Peyer's patch (tissue), 4 donors: Measurements from ENCODE around the gene SEPHS2. TPM values are rescaled to one million over a fixed set of nuclear protein-coding genes. Genes with fewer than 3 reads are reported as not detected.
"Not testable (repeated sequence)": the region's sequence is repeated elsewhere in the genome, so short reads cannot be mapped to it uniquely, and the experiment has no call there.

Source experiments
- DNase-seq, 3 donors: peaks; one replicate each; pipeline ENCODE4 v3.0.0-alpha.2; 2017 to 2019
- H3K27ac ChIP-seq, 4 donors: fragments of 200-600 bp; sonication (generic); one replicate each; pipeline ENCODE4 v1.5.1; 2016 to 2019
- H3K27me3 ChIP-seq, 2 donors: fragments of 200-600 bp; sonication (generic); one replicate each; pipeline ENCODE4 v1.5.1; 2019
- H3K36me3 ChIP-seq, 3 donors: fragments of 200-600 bp; sonication (generic); one replicate each; pipeline ENCODE4 v1.5.1; 2016 to 2019
- H3K4me1 ChIP-seq, 4 donors: fragments of 200-600 bp; sonication (generic); one replicate each; pipeline ENCODE4 v1.5.1; 2016 to 2019
- H3K4me3 ChIP-seq, 4 donors: fragments of 200-600 bp; sonication (generic); 1 replicate in 3 of 4; 2 replicates in 1 of 4; pipeline ENCODE4 v1.5.1; 2016 to 2019; ENCODE audit warnings: mild to moderate bottlenecking in 1 of 4
- H3K9me3 ChIP-seq, 4 donors: fragments of 200-600 bp; sonication (generic); one replicate each; pipeline ENCODE4 v1.5.1; 2016 to 2019; ENCODE audit warnings: mild to moderate bottlenecking in 1 of 4
- CTCF ChIP-seq, 6 experiments: fragments of 450-650 bp in 4 of 6; fragments of 200-600 bp in 2 of 6; sonication (generic) in 1 of 6; IDR thresholded peaks; one replicate each; pipeline ENCODE4 v1.5.1; 2017 to 2019; ENCODE audit warnings: antibody characterized with exemption in 6 of 6, mild to moderate bottlenecking in 3 of 6, moderate library complexity in 1 of 6
- POLR2A ChIP-seq, 2 donors: fragments of 450-650 bp; IDR thresholded peaks; one replicate each; pipeline ENCODE4 v1.5.1; 2017; ENCODE audit warnings: antibody characterized with exemption in 2 of 2, mild to moderate bottlenecking in 2 of 2, moderate library complexity in 2 of 2
- total RNA-seq, 4 donors: library from RNA; depleted of rRNA; stranded (reverse); fragments of >200 nt; gene quantifications; one replicate each; pipeline ENCODE4 v1.1.0, GENCODE V29; 2016

Gene SEPHS2
- total RNA-seq, 4 donors from 2014 or later: 47.9 to 130 (median 106) TPM

GRCh38 chr16:30459456-30459855, 13.8 kb upstream of the SEPHS2 start:
- no peak for DNase-seq
- Histone ChIP-seq H3K4me3 (no peak overlapping the region), H3K27ac (peak overlapping the region in 3 of 4 donors; percentile 13 to 82 (median 44)), H3K36me3 (no peaks in the 10 kb centered on the region), H3K27me3 (no peaks in the 10 kb centered on the region), H3K4me1 (peaks cover 0 to 14% (median 11%) of the 10 kb centered on the region in 4 donors), H3K9me3 (no peaks in the 10 kb centered on the region)
- no peak for TF ChIP-seq CTCF (IDR thresholded peaks at IDR 0.05)
- no peak for TF ChIP-seq POLR2A (IDR thresholded peaks at IDR 0.05)

GRCh38 chr16:30458561-30459394, 13.1 kb upstream of the SEPHS2 start:
- H3K27me3 ChIP-seq: no peaks in the 10 kb centered on the region
- no peaks in the 10 kb centered on the region for H3K36me3 ChIP-seq
- peaks cover 0 to 14% (median 11%) of the 10 kb centered on the region in 4 donors for H3K4me1 ChIP-seq
- H3K27ac ChIP-seq: peak overlapping the region; percentile 13 to 82 (median 33)
- DNase-seq: peak; percentile 56 to 90 (median 89)
- H3K4me3 ChIP-seq: no peak overlapping the region
- no peak for TF ChIP-seq CTCF (IDR thresholded peaks at IDR 0.05)
- TF ChIP-seq POLR2A (IDR thresholded peaks at IDR 0.05): no peak
- H3K9me3 ChIP-seq: no peaks in the 10 kb centered on the region

GRCh38 chr16:30457743-30458560, 12.3 kb upstream of the SEPHS2 start:
- TF ChIP-seq POLR2A (IDR thresholded peaks at IDR 0.05): no peak
- no peak for TF ChIP-seq CTCF (IDR thresholded peaks at IDR 0.05)
- no peak overlapping the region for H3K4me3 ChIP-seq
- no peaks in the 10 kb centered on the region for H3K27me3 ChIP-seq
- no peaks in the 10 kb centered on the region for H3K9me3 ChIP-seq
- H3K4me1 ChIP-seq: peaks cover 0 to 14% (median 11%) of the 10 kb centered on the region in 4 donors
- H3K27ac ChIP-seq: peak overlapping the region in 2 of 4 donors; percentile 44 to 82
- H3K36me3 ChIP-seq: no peaks in the 10 kb centered on the region
- DNase-seq: no peak

DNA sequence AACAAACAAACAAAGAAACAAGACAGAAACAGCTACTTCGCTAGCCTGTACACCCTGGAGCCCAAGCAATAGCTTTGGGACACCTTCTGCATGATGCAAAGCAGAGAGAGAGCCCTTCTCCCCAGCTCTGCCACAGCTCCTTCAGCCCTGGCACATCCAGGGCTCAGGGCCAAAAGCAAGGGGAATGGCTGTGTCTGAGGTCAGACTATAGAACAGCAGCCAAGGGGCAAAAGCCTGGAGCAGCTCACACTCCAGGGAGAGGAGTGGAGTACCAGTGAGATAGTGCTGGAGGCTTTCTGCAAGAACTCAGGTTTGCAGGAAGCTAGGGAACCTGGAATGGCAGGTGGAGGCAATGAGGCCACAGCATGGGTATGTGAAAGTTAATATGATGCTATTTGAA, 11.6 kb upstream of the SEPHS2 start:
- H3K27ac ChIP-seq: no peak overlapping the region
- TF ChIP-seq POLR2A (IDR thresholded peaks at IDR 0.05): no peak
- no peak for TF ChIP-seq CTCF (IDR thresholded peaks at IDR 0.05)
- peaks cover 5 to 14% (median 11%) of the 10 kb centered on the region in 4 donors for H3K4me1 ChIP-seq
- no peak overlapping the region for H3K4me3 ChIP-seq
- DNase-seq: no peak
- H3K9me3 ChIP-seq: no peaks in the 10 kb centered on the region
- no peaks in the 10 kb centered on the region for H3K36me3 ChIP-seq
- no peaks in the 10 kb centered on the region for H3K27me3 ChIP-seq

GRCh38 chr16:30456302-30456701, 10.6 kb upstream of the SEPHS2 start:
- DNase-seq: no peak

GRCh38 chr16:30452709-30453580, 7.3 kb upstream of the SEPHS2 start:
- H3K4me3 ChIP-seq, DNase-seq, H3K4me1 ChIP-seq, H3K9me3 ChIP-seq, H3K27me3 ChIP-seq, H3K36me3 ChIP-seq: not testable (repeated sequence)
- peak overlapping the region in 2 of 4 donors; percentile 22 to 68 for H3K27ac ChIP-seq

More at GRCh38 chr16:30456302-30456701, 10.6 kb upstream of the SEPHS2 start:
- peaks cover 7 to 14% (median 11%) of the 10 kb centered on the region in 4 donors for H3K4me1 ChIP-seq
- TF ChIP-seq POLR2A (IDR thresholded peaks at IDR 0.05) (no peak), CTCF (IDR thresholded peaks at IDR 0.05) (no peak)
- no peak overlapping the region for H3K4me3 ChIP-seq
- H3K36me3 ChIP-seq: no peaks in the 10 kb centered on the region
- H3K9me3 ChIP-seq: no peaks in the 10 kb centered on the region
- H3K27ac ChIP-seq: no peak overlapping the region
- no peaks in the 10 kb centered on the region for H3K27me3 ChIP-seq
